Measurements from ENCODE around the gene GPR37L1. TPM values are rescaled to one million over a fixed set of nuclear protein-coding genes. Genes with fewer than 3 reads are reported as not detected.

The GPR37L1 gene
- total RNA-seq, 2 experiments from 2014 or later: not detected

DNA sequence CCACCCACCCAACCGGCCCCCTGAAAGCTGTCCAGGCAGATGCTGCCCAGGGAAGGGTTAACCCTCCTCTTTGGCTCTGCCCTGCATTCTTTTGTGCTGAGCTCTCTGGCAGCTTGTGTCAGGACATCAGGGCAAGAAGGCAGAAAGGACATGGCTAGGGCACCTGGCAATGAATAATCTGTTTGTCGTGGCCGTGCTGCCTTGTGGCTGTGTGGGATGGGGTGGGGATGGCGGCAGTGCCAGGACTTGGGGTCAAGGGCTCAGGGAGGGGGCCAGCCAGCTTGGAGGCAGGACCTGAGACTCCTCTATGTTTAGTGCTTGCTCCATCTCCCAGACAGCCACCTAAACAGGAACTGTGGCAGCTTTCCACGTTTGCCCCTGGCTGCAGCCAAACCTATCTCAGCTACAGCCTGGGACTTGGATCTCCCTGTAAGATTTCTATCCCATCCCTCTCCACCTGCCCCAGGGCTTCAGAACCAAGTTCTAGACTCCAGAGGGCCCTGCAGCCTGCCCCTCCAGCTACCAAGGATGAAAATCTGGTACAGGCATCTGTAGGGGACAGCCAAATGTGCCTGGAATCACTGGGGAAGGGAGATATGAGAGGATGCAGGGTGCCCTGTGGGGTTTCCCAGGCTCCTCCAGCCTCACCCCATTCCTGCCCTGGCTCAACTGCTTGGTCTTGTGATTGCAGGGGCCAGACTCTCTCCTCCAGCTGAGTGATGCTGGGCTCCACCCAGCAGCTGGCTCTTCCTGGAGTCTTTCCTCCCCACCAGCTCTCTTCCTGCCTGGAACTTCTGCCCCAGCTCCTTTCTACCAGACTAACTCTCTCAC is 9.6 kb upstream of the GPR37L1 start:
- POLR2A ChIA-PET: interaction anchor here (0.6 kb wide), 1 partner anchor 45 kb away, joined by 4 read pairs; no protein-coding TSS in a partner anchor
- DNase-seq (no peak), ATAC-seq (no peak)
- Mint-ChIP-seq H3K36me3 (ENCODE audit: low read depth) (no peaks in the 10 kb centered on the region), H3K4me1 (no peaks in the 10 kb centered on the region), H3K9me3 (ENCODE audit: low read depth) (no peaks in the 10 kb centered on the region), H3K4me3 (no peak overlapping the region), H3K27ac (no peak overlapping the region), H3K27me3 (no peaks in the 10 kb centered on the region)
- CTCF ChIA-PET: interaction anchor here (0.9 to 2.5 kb wide), 3 partner anchors 11 to 113 kb away, joined by 3 to 10 read pairs (median 6); no protein-coding TSS in a partner anchor
- intact Hi-C loops (cut with DNase I, micrococcal nuclease): no loop called here

DNA sequence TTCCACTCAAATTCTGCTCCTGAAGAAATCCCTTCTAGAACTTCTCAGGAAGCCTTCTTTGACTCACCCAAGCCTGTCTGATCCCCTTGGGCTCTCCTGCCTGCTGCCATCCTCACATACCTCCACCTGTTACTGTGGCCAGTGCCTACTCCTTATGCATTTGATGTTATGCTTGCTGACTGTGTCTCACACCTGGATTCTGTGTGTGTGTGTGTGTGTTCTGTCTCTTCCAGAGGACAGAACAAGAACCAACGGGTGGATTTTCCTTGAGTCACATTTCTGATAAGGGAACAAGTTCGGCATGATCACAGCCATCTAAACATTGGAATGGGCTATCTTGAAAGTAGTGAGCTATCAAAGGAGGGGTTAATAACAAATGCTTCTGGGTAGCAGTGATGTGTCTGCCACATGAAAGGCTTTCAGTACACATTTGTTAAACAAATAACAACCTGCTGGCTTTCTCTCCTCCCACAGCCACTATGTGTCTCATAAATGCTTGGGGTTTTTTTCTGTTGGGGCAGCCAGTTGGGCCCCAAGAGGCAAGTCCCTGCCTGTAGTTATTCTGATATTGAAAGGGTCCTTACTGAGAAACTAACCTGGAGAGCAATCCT is 8.9 kb upstream of the GPR37L1 start:
- ChIA-PET CTCF (interaction anchor here (1.5 to 2.5 kb wide), 3 partner anchors 21 to 114 kb away, joined by 6 to 10 read pairs (median 7); no protein-coding TSS in a partner anchor), POLR2A (no interaction called here)
- no peak for ATAC-seq
- Mint-ChIP-seq H3K9me3 (ENCODE audit: low read depth) (no peaks in the 10 kb centered on the region), H3K4me1 (no peaks in the 10 kb centered on the region), H3K4me3 (no peak overlapping the region), H3K27me3 (no peaks in the 10 kb centered on the region), H3K36me3 (ENCODE audit: low read depth) (no peaks in the 10 kb centered on the region), H3K27ac (no peak overlapping the region)
- intact Hi-C loops (cut with DNase I, micrococcal nuclease): no loop called here
- no peak for DNase-seq

DNA sequence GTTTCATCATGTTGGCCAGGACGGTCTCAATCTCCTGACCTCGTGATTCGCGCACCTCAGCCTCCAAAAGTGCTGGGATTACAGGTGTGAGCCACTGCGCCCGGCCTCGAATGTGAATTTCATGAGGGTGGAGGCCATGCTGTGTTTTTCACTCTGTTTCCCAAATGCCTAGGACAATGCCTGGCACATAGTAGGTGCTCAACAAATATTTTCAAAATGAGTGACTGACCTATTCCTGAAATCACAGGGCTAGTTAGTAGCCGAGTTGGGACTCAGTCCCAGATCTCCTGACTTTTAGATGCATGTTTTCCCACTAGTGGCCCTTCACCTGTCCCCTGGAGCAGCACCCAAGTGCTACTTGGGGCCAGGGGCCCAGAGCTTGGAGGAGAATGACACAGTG is 6.4 kb upstream of the GPR37L1 start:
- POLR2A ChIA-PET: no interaction called here

GRCh38 chr1:202117898-202118371 is 4.8 kb upstream of the GPR37L1 start:
- ChIA-PET CTCF (interaction anchor here (1.2 to 1.4 kb wide), 2 partner anchors 118 to 222 kb away, joined by 3 to 6 read pairs; no protein-coding TSS in a partner anchor), POLR2A (no interaction called here)
- H3K9me3 Mint-ChIP-seq (ENCODE audit: low read depth): no peaks in the 10 kb centered on the region
- ATAC-seq: no peak
- no peak overlapping the region for H3K4me3 Mint-ChIP-seq
- no peak for DNase-seq
- H3K27ac Mint-ChIP-seq: no peak overlapping the region
- no peaks in the 10 kb centered on the region for H3K27me3 Mint-ChIP-seq
- H3K36me3 Mint-ChIP-seq (ENCODE audit: low read depth): no peaks in the 10 kb centered on the region
- intact Hi-C loops (cut with DNase I, micrococcal nuclease): no loop called here
- H3K4me1 Mint-ChIP-seq: no peaks in the 10 kb centered on the region

More for the DNA sequence above, 6.4 kb upstream of the GPR37L1 start:
- H3K27ac Mint-ChIP-seq: no peak overlapping the region
- H3K4me3 Mint-ChIP-seq: no peak overlapping the region
- H3K4me1 Mint-ChIP-seq: no peaks in the 10 kb centered on the region
- no peak for DNase-seq
- no peaks in the 10 kb centered on the region for H3K9me3 Mint-ChIP-seq (ENCODE audit: low read depth)
- CTCF ChIA-PET: interaction anchor here (2.0 kb wide), 1 partner anchor 111 kb away, joined by 4 read pairs; no protein-coding TSS in a partner anchor
- H3K27me3 Mint-ChIP-seq: no peaks in the 10 kb centered on the region
- no peak for ATAC-seq
- intact Hi-C loops (cut with DNase I, micrococcal nuclease): no loop called here
- H3K36me3 Mint-ChIP-seq (ENCODE audit: low read depth): no peaks in the 10 kb centered on the region

- no peak overlapping the region for H3K4me3 Mint-ChIP-seq
Observed at GRCh38 chr1:202121006-202121405, 1.7 kb upstream of the GPR37L1 start.

DNA sequence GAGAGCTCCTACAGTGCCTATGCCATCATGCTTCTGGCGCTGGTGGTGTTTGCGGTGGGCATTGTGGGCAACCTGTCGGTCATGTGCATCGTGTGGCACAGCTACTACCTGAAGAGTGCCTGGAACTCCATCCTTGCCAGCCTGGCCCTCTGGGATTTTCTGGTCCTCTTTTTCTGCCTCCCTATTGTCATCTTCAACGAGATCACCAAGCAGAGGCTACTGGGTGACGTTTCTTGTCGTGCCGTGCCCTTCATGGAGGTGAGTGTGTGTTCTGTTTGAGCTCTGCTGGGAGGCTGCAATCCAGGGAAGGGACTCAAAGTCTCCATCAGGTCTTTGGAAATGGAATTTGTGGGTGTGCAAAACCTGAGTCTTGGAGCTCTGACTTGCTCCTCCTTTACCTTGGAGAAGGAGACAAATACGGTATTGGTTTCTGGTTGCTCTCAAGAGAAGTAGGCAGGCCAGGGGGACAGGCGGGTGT is 658 bp downstream of the GPR37L1 start:
- Mint-ChIP-seq H3K36me3 (ENCODE audit: low read depth) (no peaks in the 10 kb centered on the region), H3K27ac (no peak overlapping the region), H3K4me3 (no peak overlapping the region), H3K27me3 (no peaks in the 10 kb centered on the region), H3K4me1 (no peaks in the 10 kb centered on the region), H3K9me3 (ENCODE audit: low read depth) (no peaks in the 10 kb centered on the region)
- ChIA-PET CTCF (interaction anchor here (0.6 to 1.0 kb wide), 2 partner anchors 12 to 916 kb away, joined by 3 read pairs; no protein-coding TSS in a partner anchor), POLR2A (no interaction called here)
- DNase-seq (no peak), ATAC-seq (no peak)
- intact Hi-C loops (cut with DNase I, micrococcal nuclease): no loop called here

More at GRCh38 chr1:202121006-202121405, 1.7 kb upstream of the GPR37L1 start:
- Mint-ChIP-seq H3K4me1 (no peaks in the 10 kb centered on the region), H3K9me3 (ENCODE audit: low read depth) (no peaks in the 10 kb centered on the region), H3K36me3 (ENCODE audit: low read depth) (no peaks in the 10 kb centered on the region), H3K27ac (no peak overlapping the region), H3K27me3 (no peaks in the 10 kb centered on the region)
- ChIA-PET CTCF (no interaction called here), POLR2A (no interaction called here)
- no peak for DNase-seq
- ATAC-seq: no peak
- intact Hi-C loops (cut with DNase I, micrococcal nuclease): no loop called here

- ATAC-seq: no peak
- H3K4me3 Mint-ChIP-seq: no peak overlapping the region
- DNase-seq: no peak
- no peaks in the 10 kb centered on the region for H3K9me3 Mint-ChIP-seq (ENCODE audit: low read depth)
- intact Hi-C loops (cut with DNase I, micrococcal nuclease): no loop called here
- no peaks in the 10 kb centered on the region for H3K27me3 Mint-ChIP-seq
- H3K27ac Mint-ChIP-seq: no peak overlapping the region
- POLR2A ChIA-PET: no interaction called here
- CTCF ChIA-PET: interaction anchor here (0.6 kb wide), 1 partner anchor 11 kb away, joined by 3 read pairs; no protein-coding TSS in a partner anchor
- no peaks in the 10 kb centered on the region for H3K36me3 Mint-ChIP-seq (ENCODE audit: low read depth)
- no peaks in the 10 kb centered on the region for H3K4me1 Mint-ChIP-seq
Observed at GRCh38 chr1:202124142-202124541, 1.4 kb downstream of the GPR37L1 start.

DNA sequence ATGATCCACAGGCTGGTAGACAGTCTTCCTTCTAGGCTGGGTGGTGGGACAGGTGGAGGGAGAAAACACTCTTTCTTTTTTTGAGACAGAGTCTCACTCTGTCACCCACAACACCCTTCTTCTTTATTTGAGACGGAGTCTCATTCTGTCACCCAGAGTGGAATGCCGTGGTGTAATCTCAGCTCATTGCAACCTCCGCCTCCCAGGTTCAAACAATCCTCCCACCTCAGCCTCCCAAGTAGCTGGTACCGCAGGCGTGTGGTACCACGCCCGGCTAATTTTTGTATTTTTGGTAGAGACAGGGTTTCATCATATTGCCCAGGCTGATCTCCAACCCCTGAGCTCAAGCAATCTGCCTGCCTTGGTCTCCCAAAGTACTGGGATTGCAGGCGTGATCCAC is 2.9 kb downstream of the GPR37L1 start:
- no peaks in the 10 kb centered on the region for H3K4me1 Mint-ChIP-seq
- ChIA-PET POLR2A (no interaction called here), CTCF (interaction anchor here (0.9 to 1.6 kb wide), 2 partner anchors 9 to 10 kb away, joined by 4 to 6 read pairs; no protein-coding TSS in a partner anchor)
- no peaks in the 10 kb centered on the region for H3K27me3 Mint-ChIP-seq
- intact Hi-C loops (cut with DNase I, micrococcal nuclease): no loop called here
- H3K27ac Mint-ChIP-seq: no peak overlapping the region
- H3K4me3 Mint-ChIP-seq: no peak overlapping the region
- ATAC-seq (no peak), DNase-seq (no peak)
- no peaks in the 10 kb centered on the region for H3K36me3 Mint-ChIP-seq (ENCODE audit: low read depth)
- H3K9me3 Mint-ChIP-seq (ENCODE audit: low read depth): no peaks in the 10 kb centered on the region

- ChIA-PET CTCF (interaction anchor here (1.6 kb wide), 1 partner anchor 9 kb away, joined by 6 read pairs; no protein-coding TSS in a partner anchor), POLR2A (no interaction called here)
- H3K9me3 Mint-ChIP-seq (ENCODE audit: low read depth): no peaks in the 10 kb centered on the region
- no peak overlapping the region for H3K27ac Mint-ChIP-seq
- H3K4me1 Mint-ChIP-seq: no peaks in the 10 kb centered on the region
- H3K4me3 Mint-ChIP-seq: no peak overlapping the region
- DNase-seq (no peak), ATAC-seq (no peak)
- intact Hi-C loops (cut with DNase I, micrococcal nuclease): no loop called here
- no peaks in the 10 kb centered on the region for H3K27me3 Mint-ChIP-seq
- H3K36me3 Mint-ChIP-seq (ENCODE audit: low read depth): no peaks in the 10 kb centered on the region
Observed at GRCh38 chr1:202126426-202126825, 3.7 kb downstream of the GPR37L1 start.

- peaks cover under 1% of the 10 kb centered on the region for H3K36me3 Mint-ChIP-seq (ENCODE audit: low read depth)
- POLR2A ChIA-PET: no interaction called here
- H3K4me3 Mint-ChIP-seq: no peak overlapping the region
- ATAC-seq (no peak), DNase-seq (no peak)
- no peak overlapping the region for H3K27ac Mint-ChIP-seq
- intact Hi-C loops (cut with DNase I, micrococcal nuclease): no loop called here
- no peaks in the 10 kb centered on the region for H3K4me1 Mint-ChIP-seq
- no peaks in the 10 kb centered on the region for H3K9me3 Mint-ChIP-seq (ENCODE audit: low read depth)
- H3K27me3 Mint-ChIP-seq: no peaks in the 10 kb centered on the region
- CTCF ChIA-PET: no interaction called here
Observed at GRCh38 chr1:202127061-202127460, 4.3 kb downstream of the GPR37L1 start.

- ATAC-seq (no peak), DNase-seq (no peak)
- ChIA-PET CTCF (no interaction called here), POLR2A (no interaction called here)
- intact Hi-C loops (cut with DNase I, micrococcal nuclease): no loop called here
- H3K4me1 Mint-ChIP-seq: no peaks in the 10 kb centered on the region
- H3K4me3 Mint-ChIP-seq: no peak overlapping the region
- H3K9me3 Mint-ChIP-seq (ENCODE audit: low read depth): no peaks in the 10 kb centered on the region
- H3K27ac Mint-ChIP-seq: no peak overlapping the region
- H3K36me3 Mint-ChIP-seq (ENCODE audit: low read depth): peaks cover 3% of the 10 kb centered on the region
- H3K27me3 Mint-ChIP-seq: no peaks in the 10 kb centered on the region
Observed at GRCh38 chr1:202127836-202128622, 5.3 kb downstream of the GPR37L1 start.
